Activated naive CD8-positive, alpha-beta T cell treated with anti-CD3 and anti-CD28 coated beads, Interleukin-2, amount 10 ng/mL, durations not matched to agents 7 days and 5 days (primary cell): ENCODE measurements around the gene SDHAF4. TPM values are rescaled to one million over a fixed set of nuclear protein-coding genes. Genes with fewer than 3 reads are reported as not detected.
"Not testable (repeated sequence)": the region's sequence is repeated elsewhere in the genome, so short reads cannot be mapped to it uniquely, and the experiment has no call there.

Experiments
- ATAC-seq: fragments of 150-1000 bp; cut with Tn5 transposase; one replicate; pipeline ENCODE4 v1.10.0; 2021; ENCODE audit warnings: low read depth, moderate library complexity
- POLR2A ChIA-PET: fragments of 350-600 bp; sonication (Branson Sonifier 250); formaldehyde crosslinking; loops from one replicate; lab custom pipeline; 2021; ENCODE audit warnings: antibody characterized with exemption; lab: Charles Lee
- DNase-seq: peaks from one replicate; pipeline ENCODE4 v3.0.0; 2021
- H3K27ac Mint-ChIP-seq: one replicate; pipeline ENCODE4 v1.8.0; 2022; ENCODE audit warnings: mild to moderate bottlenecking, mixed read lengths
- H3K27me3 Mint-ChIP-seq: one replicate; pipeline ENCODE4 v1.8.0; 2022; ENCODE audit warnings: mild to moderate bottlenecking, moderate library complexity, mixed read lengths
- H3K36me3 Mint-ChIP-seq: one replicate; pipeline ENCODE4 v1.8.0; 2021; ENCODE audit warnings: mild to moderate bottlenecking, mixed read lengths
- H3K4me1 Mint-ChIP-seq: one replicate; pipeline ENCODE4 v1.8.0; 2021; ENCODE audit warnings: mixed read lengths
- H3K4me3 Mint-ChIP-seq: one replicate; pipeline ENCODE4 v1.8.0; 2022; ENCODE audit warnings: mild to moderate bottlenecking, moderate library complexity, mixed read lengths
- H3K9me3 Mint-ChIP-seq: one replicate; pipeline ENCODE4 v1.8.0; 2021; ENCODE audit warnings: mixed read lengths
- total RNA-seq, 2 experiments: library from RNA; stranded (reverse); gene quantifications; one replicate each; pipeline ENCODE4 v1.2.3, GENCODE V29; 2021

SDHAF4 gene
- total RNA-seq, 2 experiments from 2014 or later = 13.9 to 15.9 TPM

- H3K27me3 Mint-ChIP-seq, H3K9me3 Mint-ChIP-seq, ATAC-seq, H3K36me3 Mint-ChIP-seq, H3K27ac Mint-ChIP-seq, H3K4me3 Mint-ChIP-seq, DNase-seq, POLR2A ChIA-PET, H3K4me1 Mint-ChIP-seq: not testable (repeated sequence)
Observed at GRCh38 chr6:70552286-70552940, 14.3 kb upstream of the SDHAF4 start.

GRCh38 chr6:70552974-70553373 lies 13.8 kb upstream of the SDHAF4 start:
- H3K4me1 Mint-ChIP-seq = peaks cover 4% of the 10 kb centered on the region
- H3K4me3 Mint-ChIP-seq = no peak overlapping the region
- H3K27me3 Mint-ChIP-seq = no peaks in the 10 kb centered on the region

GRCh38 chr6:70557998-70558397 lies 8.7 kb upstream of the SDHAF4 start:
- no peak for ATAC-seq
- no peak for DNase-seq
- Mint-ChIP-seq H3K27me3 (no peaks in the 10 kb centered on the region), H3K4me3 (no peak overlapping the region), H3K27ac (no peak overlapping the region), H3K36me3 (no peaks in the 10 kb centered on the region), H3K9me3 (no peaks in the 10 kb centered on the region), H3K4me1 (peaks cover 7% of the 10 kb centered on the region)
- POLR2A ChIA-PET = interaction anchor here (0.7 kb wide), 1 partner anchor 8 kb away, joined by 4 read pairs; no protein-coding TSS in a partner anchor

More at GRCh38 chr6:70552974-70553373, 13.8 kb upstream of the SDHAF4 start:
- DNase-seq = no peak
- POLR2A ChIA-PET = no interaction called here
- no peak for ATAC-seq
- Mint-ChIP-seq H3K36me3 (no peaks in the 10 kb centered on the region), H3K27ac (no peak overlapping the region), H3K9me3 (no peaks in the 10 kb centered on the region)

GRCh38 chr6:70562401-70562800 lies 4.3 kb upstream of the SDHAF4 start:
- H3K4me1 Mint-ChIP-seq = peaks cover 15% of the 10 kb centered on the region
- H3K27ac Mint-ChIP-seq, H3K36me3 Mint-ChIP-seq, H3K27me3 Mint-ChIP-seq, H3K9me3 Mint-ChIP-seq, DNase-seq, POLR2A ChIA-PET, H3K4me3 Mint-ChIP-seq, ATAC-seq: not testable (repeated sequence)

GRCh38 chr6:70563530-70563929 lies 3.2 kb upstream of the SDHAF4 start:
- Mint-ChIP-seq H3K36me3 (peaks cover 6% of the 10 kb centered on the region), H3K27ac (no peak overlapping the region), H3K4me3 (no peak overlapping the region), H3K9me3 (no peaks in the 10 kb centered on the region), H3K4me1 (peaks cover 9% of the 10 kb centered on the region), H3K27me3 (no peaks in the 10 kb centered on the region)
- DNase-seq = no peak
- POLR2A ChIA-PET = no interaction called here
- no peak for ATAC-seq

- POLR2A ChIA-PET = interaction anchor here (0.6 to 1.6 kb wide), 2 partner anchors 8 to 100 kb away, joined by 3 to 6 read pairs; partner anchors contain the start of gene SDHAF4
- H3K27me3 Mint-ChIP-seq = no peaks in the 10 kb centered on the region
- no peak overlapping the region for H3K4me3 Mint-ChIP-seq
Observed at GRCh38 chr6:70574643-70575042, 7.9 kb downstream of the SDHAF4 start.

GRCh38 chr6:70575899-70576495 lies 9.3 kb downstream of the SDHAF4 start:
- no peak overlapping the region for H3K27ac Mint-ChIP-seq
- ATAC-seq (no peak), DNase-seq (no peak)
- H3K36me3 Mint-ChIP-seq = peaks cover 15% of the 10 kb centered on the region
- POLR2A ChIA-PET = interaction anchor here (1.6 kb wide), 1 partner anchor 10 kb away, joined by 6 read pairs; the partner anchor contains the start of gene SDHAF4
- no peaks in the 10 kb centered on the region for H3K4me1 Mint-ChIP-seq
- H3K27me3 Mint-ChIP-seq = no peaks in the 10 kb centered on the region
- H3K9me3 Mint-ChIP-seq = no peaks in the 10 kb centered on the region
- no peak overlapping the region for H3K4me3 Mint-ChIP-seq

More at GRCh38 chr6:70574643-70575042, 7.9 kb downstream of the SDHAF4 start:
- Mint-ChIP-seq H3K9me3 (peaks cover 1% of the 10 kb centered on the region), H3K36me3 (peaks cover 16% of the 10 kb centered on the region), H3K4me1 (peaks cover under 1% of the 10 kb centered on the region), H3K27ac (peak overlapping the region; percentile 9)
- no peak for DNase-seq
- ATAC-seq = no peak

- peaks cover 34% of the 10 kb centered on the region for H3K36me3 Mint-ChIP-seq
- ATAC-seq (peak; percentile 54), DNase-seq (no peak)
- no peaks in the 10 kb centered on the region for H3K9me3 Mint-ChIP-seq
- H3K27ac Mint-ChIP-seq = peak overlapping the region; percentile 13
- POLR2A ChIA-PET = no interaction called here
- no peak overlapping the region for H3K4me3 Mint-ChIP-seq
- H3K4me1 Mint-ChIP-seq = peaks cover 10% of the 10 kb centered on the region
- H3K27me3 Mint-ChIP-seq = no peaks in the 10 kb centered on the region
Observed at GRCh38 chr6:70586114-70586513, 19.4 kb downstream of the SDHAF4 start.

GRCh38 chr6:70590400-70590799 lies 23.7 kb downstream of the SDHAF4 start:
- Mint-ChIP-seq H3K9me3 (peaks cover 6% of the 10 kb centered on the region), H3K36me3 (peaks cover 32% of the 10 kb centered on the region), H3K4me3 (no peak overlapping the region), H3K27me3 (no peaks in the 10 kb centered on the region), H3K4me1 (peaks cover 10% of the 10 kb centered on the region), H3K27ac (no peak overlapping the region)
- no peak for ATAC-seq
- POLR2A ChIA-PET = no interaction called here
- no peak for DNase-seq

GRCh38 chr6:70592391-70593117 lies 25.8 kb downstream of the SDHAF4 start:
- no peak for ATAC-seq
- H3K4me1 Mint-ChIP-seq = peaks cover 1% of the 10 kb centered on the region
- no peak overlapping the region for H3K27ac Mint-ChIP-seq
- H3K9me3 Mint-ChIP-seq = peaks cover 6% of the 10 kb centered on the region
- no peak for DNase-seq
- no peaks in the 10 kb centered on the region for H3K27me3 Mint-ChIP-seq
- no peak overlapping the region for H3K4me3 Mint-ChIP-seq
- POLR2A ChIA-PET = no interaction called here
- H3K36me3 Mint-ChIP-seq = peaks cover 29% of the 10 kb centered on the region

GRCh38 chr6:70593118-70593486 lies 26.4 kb downstream of the SDHAF4 start:
- Mint-ChIP-seq H3K27me3 (no peaks in the 10 kb centered on the region), H3K4me1 (peaks cover 1% of the 10 kb centered on the region), H3K9me3 (peaks cover 6% of the 10 kb centered on the region), H3K36me3 (peaks cover 29% of the 10 kb centered on the region), H3K27ac (no peak overlapping the region), H3K4me3 (no peak overlapping the region)
- DNase-seq (no peak), ATAC-seq (no peak)
- POLR2A ChIA-PET = no interaction called here

GRCh38 chr6:70599187-70599586 lies 32.5 kb downstream of the SDHAF4 start:
- POLR2A ChIA-PET = interaction anchor here (0.6 to 3.0 kb wide), 4 partner anchors 33 to 690 kb away, joined by 3 to 11 read pairs (median 8); partner anchors contain the start of genes SDHAF4 and SMAP1
- H3K27me3 Mint-ChIP-seq = no peaks in the 10 kb centered on the region
- ATAC-seq = peak; percentile 97
- DNase-seq = peak; percentile 43
- peak overlapping the region; percentile 46 for H3K4me3 Mint-ChIP-seq
- peaks cover 18% of the 10 kb centered on the region for H3K4me1 Mint-ChIP-seq
- H3K36me3 Mint-ChIP-seq = peaks cover 11% of the 10 kb centered on the region
- peak overlapping the region; percentile 43 for H3K27ac Mint-ChIP-seq
- peaks cover 2% of the 10 kb centered on the region for H3K9me3 Mint-ChIP-seq

GRCh38 chr6:70601014-70601413 lies 34.3 kb downstream of the SDHAF4 start:
- Mint-ChIP-seq H3K4me1 (peaks cover 19% of the 10 kb centered on the region), H3K27me3 (no peaks in the 10 kb centered on the region), H3K4me3 (no peak overlapping the region), H3K36me3 (peaks cover 16% of the 10 kb centered on the region), H3K9me3 (peaks cover 3% of the 10 kb centered on the region), H3K27ac (peak overlapping the region; percentile 18)
- POLR2A ChIA-PET = interaction anchor here (3.0 kb wide), 1 partner anchor 35 kb away, joined by 11 read pairs; the partner anchor contains the start of gene SDHAF4
- DNase-seq (no peak), ATAC-seq (no peak)
